ENCODE data around the gene HIP1R. TPM values are rescaled to one million over a fixed set of nuclear protein-coding genes. Genes with fewer than 3 reads are reported as not detected.

Gene HIP1R
- total and polyA plus RNA-seq, 10 of the 15 experiments (the other 5 are each of a cell fraction or from before 2014, with no cell fraction given), result 0.18 to 27.7 (median 11.7) TPM

GRCh38 chr12:122909442-122910288 is 74.4 kb downstream of the HIP1R start:
- no TSS peak for BruUV-seq (replicated peaks)
- Histone ChIP-seq H3K4me1 (ENCODE audit: control insufficient read depth, insufficient read depth, low read length) (no peaks in the 10 kb centered on the region), H3K27me3 (replicated peaks in 1 of 2; ENCODE audit: control insufficient read depth in 2 of 2, insufficient read depth in 2 of 2, low read length in 1 of 2) (no peaks in the 10 kb centered on the region), H3K79me2 (ENCODE audit: control insufficient read depth, insufficient read depth, low read length) (no peaks in the 10 kb centered on the region), H3K9ac (ENCODE audit: control insufficient read depth, insufficient read depth, low read length) (no peak overlapping the region), H3K9me3 (replicated peaks; ENCODE audit: control insufficient read depth, insufficient read depth, low read length) (no peaks in the 10 kb centered on the region), H2AFZ (ENCODE audit: control insufficient read depth, low read depth, low read length) (no peak overlapping the region), H3K27ac (ENCODE audit: control insufficient read depth, insufficient read depth) (no peak overlapping the region), H3K36me3 (ENCODE audit: control insufficient read depth in 2 of 2, insufficient read depth in 2 of 2, low read length in 1 of 2) (no peaks in the 10 kb centered on the region), H3K4me2 (ENCODE audit: control insufficient read depth, insufficient read depth) (no peak overlapping the region), H4K20me1 (ENCODE audit: control insufficient read depth, insufficient read depth) (no peaks in the 10 kb centered on the region), H3K4me3 (no peak overlapping the region)
- 57% methylated on average over 12 of the region's 12 CpGs for WGBS (ENCODE audit: insufficient coverage, insufficient replicate concordance, low lambda C conversion rate, missing lambda C conversion rate)
- SMC1A ChIA-PET (ENCODE audit: uncharacterized antibody, unreplicated experiment), result interaction anchor here (1.6 kb wide), 1 partner anchor 18 kb away, joined by 3 read pairs; no protein-coding TSS in a partner anchor
- TF ChIP-seq NBN (IDR thresholded peaks at IDR 0.05), result no peak
- TF ChIP-seq ZNF217 (IDR thresholded peaks at IDR 0.05), result no peak
- TF ChIP-seq REST (IDR thresholded peaks at IDR 0.05; ENCODE audit: low read depth, low read length), result no peak
- no peak for TF ChIP-seq IRF5 (IDR thresholded peaks at IDR 0.05; ENCODE audit: borderline replicate concordance)
- TF ChIP-seq BCL11A (IDR thresholded peaks at IDR 0.05; ENCODE audit: low read depth, low read length), result no peak
- TF ChIP-seq PKNOX1 (IDR thresholded peaks at IDR 0.05), result no peak
- no peak for TF ChIP-seq SIN3A (IDR thresholded peaks at IDR 0.05; ENCODE audit: low read depth, low read length)
- no peak for TF ChIP-seq HDAC6 (IDR thresholded peaks at IDR 0.05; ENCODE audit: unreplicated experiment)
- TF ChIP-seq RAD21 (IDR thresholded peaks at IDR 0.05; ENCODE audit: insufficient read depth, low read depth, low read length), result no peak
- no peak for TF ChIP-seq MYC (IDR thresholded peaks at IDR 0.05; ENCODE audit: insufficient read depth, insufficient read length, insufficient replicate concordance, low read length, severe bottlenecking)
- no peak for TF ChIP-seq BCLAF1 (IDR thresholded peaks at IDR 0.05)
- no peak for TF ChIP-seq SMAD1 (IDR thresholded peaks at IDR 0.05; ENCODE audit: low read depth, partially characterized antibody)
- TF ChIP-seq SIX5 (IDR thresholded peaks at IDR 0.05; ENCODE audit: low read depth, low read length, severe bottlenecking), result no peak
- TF ChIP-seq SUZ12 (IDR thresholded peaks at IDR 0.05; ENCODE audit: unreplicated experiment), result no peak
- in situ Hi-C loops (cut with MboI) (no loop called here), intact Hi-C loops (cut with micrococcal nuclease; ENCODE audit: unreplicated experiment) (no loop called here)
- POLR2A ChIA-PET, result no interaction called here
- ATAC-seq, result no peak
- RAD21 ChIA-PET (ENCODE audit: unreplicated experiment), result no interaction called here
- no peak for DNase-seq (ENCODE audit: low read depth, low spot score)
- CTCF ChIA-PET, result no interaction called here
- FAIRE-seq, result no peak

Measured in GM12878 (cell line).